ENCODE results near the gene KRT26. TPM values are rescaled to one million over a fixed set of nuclear protein-coding genes. Genes with fewer than 3 reads are reported as not detected.

KRT26 gene
- polyA plus RNA-seq, 1 donor from 2014 or later, result not detected

- peaks cover 8 to 13% (median 9%) of the 10 kb centered on the region in 3 donors for H3K4me1 Mint-ChIP-seq
- H3K9me3 Mint-ChIP-seq, result peaks cover 0 to 3% (median 0%) of the 10 kb centered on the region in 3 donors
- peak overlapping the region; percentile 15 to 81 (median 78) for H3K27ac Mint-ChIP-seq
- H3K4me3 Mint-ChIP-seq, result peak overlapping the region; percentile 21 to 85 (median 64)
- no peaks in the 10 kb centered on the region for H3K36me3 Mint-ChIP-seq
- H3K27me3 Mint-ChIP-seq, result peaks cover 8% of the 10 kb centered on the region
Observed at GRCh38 chr17:40727447-40728231, 44.4 kb downstream of the KRT26 start.

DNA sequence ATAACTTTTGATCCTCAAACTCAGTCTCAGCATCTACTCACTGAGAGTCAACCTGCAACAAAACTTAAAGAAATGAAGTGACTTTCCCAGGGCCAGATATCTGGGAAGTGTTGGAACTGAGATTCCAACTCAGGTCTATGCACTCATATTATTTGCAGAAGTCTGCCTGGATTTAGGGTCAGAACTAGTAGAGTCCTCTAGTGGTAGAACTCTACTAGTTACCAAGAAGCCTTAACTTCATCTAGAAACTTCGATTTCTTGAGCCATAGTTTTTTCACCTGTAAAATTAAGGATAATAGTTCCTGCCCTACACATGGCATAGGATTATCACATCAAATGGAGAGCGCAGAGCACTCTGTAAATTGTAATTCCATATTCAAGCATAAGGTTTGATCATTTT lies 45.1 kb downstream of the KRT26 start:
- Mint-ChIP-seq H3K4me3 (no peak overlapping the region), H3K36me3 (no peaks in the 10 kb centered on the region), H3K4me1 (peaks cover 8 to 13% (median 9%) of the 10 kb centered on the region in 3 donors), H3K27me3 (peaks cover 8% of the 10 kb centered on the region), H3K9me3 (peaks cover 0 to 3% (median 0%) of the 10 kb centered on the region in 3 donors), H3K27ac (no peak overlapping the region)

DNA sequence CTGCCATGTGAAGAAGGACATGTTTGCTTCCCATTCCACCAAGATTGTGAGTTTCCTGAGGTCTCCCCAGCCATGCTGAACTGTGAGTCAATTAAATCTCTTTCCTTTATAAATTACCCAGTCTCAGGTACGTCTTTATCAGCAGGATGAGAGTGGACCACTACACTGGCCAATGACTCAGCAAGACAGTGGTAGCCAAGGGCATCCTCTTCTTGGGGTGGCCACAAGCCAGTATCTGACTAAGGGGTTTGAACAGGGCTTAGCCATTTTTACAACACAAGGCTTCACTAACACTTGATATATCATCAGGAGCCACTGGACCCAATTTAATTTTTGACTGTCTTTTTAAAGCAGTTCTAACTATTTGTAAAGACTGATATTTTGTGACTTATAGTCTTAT lies 47.3 kb downstream of the KRT26 start:
- peaks cover 8 to 9% (median 9%) of the 10 kb centered on the region in 3 donors for H3K4me1 Mint-ChIP-seq
- no peak overlapping the region for H3K4me3 Mint-ChIP-seq
- no peak overlapping the region for H3K27ac Mint-ChIP-seq
- peaks cover 8% of the 10 kb centered on the region for H3K27me3 Mint-ChIP-seq
- H3K9me3 Mint-ChIP-seq, result no peaks in the 10 kb centered on the region
- H3K36me3 Mint-ChIP-seq, result no peaks in the 10 kb centered on the region

DNA sequence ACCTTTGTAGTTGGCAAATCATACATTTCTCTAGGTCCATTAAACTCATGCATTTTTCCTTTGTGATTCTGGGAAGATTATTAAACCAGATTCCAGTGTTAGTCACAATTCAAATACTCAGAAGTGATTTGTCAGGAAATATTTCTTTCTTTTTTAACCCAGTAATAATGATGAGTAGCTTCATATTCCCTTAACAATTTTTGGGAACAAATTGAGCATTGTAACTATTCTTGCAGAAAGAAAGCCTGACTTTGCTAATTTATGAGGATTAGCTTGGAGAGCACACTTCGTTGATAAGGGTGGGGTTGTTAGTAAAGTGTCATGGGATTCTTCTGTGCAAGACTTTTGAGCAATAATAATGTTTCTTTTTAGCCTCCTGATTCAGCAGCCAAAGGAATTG lies 49.8 kb downstream of the KRT26 start:
- peaks cover 8% of the 10 kb centered on the region for H3K27me3 Mint-ChIP-seq
- H3K36me3 Mint-ChIP-seq, result no peaks in the 10 kb centered on the region
- peaks cover 2 to 3% (median 3%) of the 10 kb centered on the region in 3 donors for H3K4me1 Mint-ChIP-seq
- no peak overlapping the region for H3K4me3 Mint-ChIP-seq
- no peak overlapping the region for H3K27ac Mint-ChIP-seq
- no peaks in the 10 kb centered on the region for H3K9me3 Mint-ChIP-seq

- H3K27me3 Mint-ChIP-seq, result peaks cover 10% of the 10 kb centered on the region
- H3K9me3 Mint-ChIP-seq, result no peaks in the 10 kb centered on the region
- H3K36me3 Mint-ChIP-seq, result no peaks in the 10 kb centered on the region
- no peak overlapping the region for H3K27ac Mint-ChIP-seq
- no peak overlapping the region for H3K4me3 Mint-ChIP-seq
- no peaks in the 10 kb centered on the region for H3K4me1 Mint-ChIP-seq
Observed at GRCh38 chr17:40720899-40721298, 51.1 kb downstream of the KRT26 start.

GRCh38 chr17:40718930-40719329 lies 53.1 kb downstream of the KRT26 start:
- Mint-ChIP-seq H3K4me3 (no peak overlapping the region), H3K9me3 (no peaks in the 10 kb centered on the region), H3K4me1 (no peaks in the 10 kb centered on the region), H3K27me3 (peaks cover 15% of the 10 kb centered on the region), H3K36me3 (no peaks in the 10 kb centered on the region), H3K27ac (no peak overlapping the region)

- no peak overlapping the region for H3K27ac Mint-ChIP-seq
- H3K36me3 Mint-ChIP-seq, result no peaks in the 10 kb centered on the region
- H3K9me3 Mint-ChIP-seq, result no peaks in the 10 kb centered on the region
- no peaks in the 10 kb centered on the region for H3K4me1 Mint-ChIP-seq
- no peak overlapping the region for H3K4me3 Mint-ChIP-seq
- H3K27me3 Mint-ChIP-seq, result peaks cover 8% of the 10 kb centered on the region
Observed at GRCh38 chr17:40717776-40718175, 54.2 kb downstream of the KRT26 start.

Other genes with a start within 250 kb of the KRT26 start
- gene CCR7, start 206.7 kb downstream of the KRT26 start, polyA plus RNA-seq, result 257 TPM
- gene SMARCE1, start 124.4 kb downstream of the KRT26 start, polyA plus RNA-seq, result 221 TPM
- gene KRT222, start 107.0 kb downstream of the KRT26 start, polyA plus RNA-seq, result not detected
- not detected for gene KRT24, start 68.4 kb downstream of the KRT26 start, polyA plus RNA-seq
- gene KRT25, start 16.9 kb downstream of the KRT26 start, polyA plus RNA-seq, result not detected
- not detected for gene KRT27, start 10.3 kb upstream of the KRT26 start, polyA plus RNA-seq
- not detected for gene KRT28, start 27.8 kb upstream of the KRT26 start, polyA plus RNA-seq
- 201 TPM for gene KRT10, start 50.4 kb upstream of the KRT26 start, polyA plus RNA-seq
- not detected for gene KRT12, start 95.0 kb upstream of the KRT26 start, polyA plus RNA-seq
- not detected for gene KRT20, start 113.0 kb upstream of the KRT26 start, polyA plus RNA-seq
- gene KRT23, start 165.4 kb upstream of the KRT26 start, polyA plus RNA-seq, result not detected
- not detected for gene KRT39, start 194.7 kb upstream of the KRT26 start, polyA plus RNA-seq
- gene KRT40, start 212.1 kb upstream of the KRT26 start, polyA plus RNA-seq, result not detected
- gene KRTAP3-3, start 222.0 kb upstream of the KRT26 start, polyA plus RNA-seq, result not detected
- not detected for gene KRTAP3-2, start 227.7 kb upstream of the KRT26 start, polyA plus RNA-seq
- not detected for gene KRTAP3-1, start 236.9 kb upstream of the KRT26 start, polyA plus RNA-seq